GM13976 (cell line): Measurements from ENCODE around the gene NOS1.

Source experiments
- DNase-seq: peaks from one replicate; pipeline ENCODE4 v3.0.0; 2012; ENCODE audit warnings: low spot score
- CTCF ChIP-seq: IDR thresholded peaks from 2 replicates; pipeline ENCODE4 v1.5.1; 2012; ENCODE audit warnings: borderline replicate concordance, mild to moderate bottlenecking; ENCODE audit not compliant: insufficient read depth; ENCODE audit errors: extremely low read depth, missing control alignments, control extremely low read depth
- in situ Hi-C: fragments of 300-500 bp; cut with MboI; formaldehyde crosslinking; loops from one replicate; pipeline ENCODE4 v1.12.0; 2022; ENCODE audit warnings: low sequenced_read_pairs, mixed read lengths, inconsistent platforms; ENCODE audit not compliant: unreplicated experiment

The NOS1 gene

DNA sequence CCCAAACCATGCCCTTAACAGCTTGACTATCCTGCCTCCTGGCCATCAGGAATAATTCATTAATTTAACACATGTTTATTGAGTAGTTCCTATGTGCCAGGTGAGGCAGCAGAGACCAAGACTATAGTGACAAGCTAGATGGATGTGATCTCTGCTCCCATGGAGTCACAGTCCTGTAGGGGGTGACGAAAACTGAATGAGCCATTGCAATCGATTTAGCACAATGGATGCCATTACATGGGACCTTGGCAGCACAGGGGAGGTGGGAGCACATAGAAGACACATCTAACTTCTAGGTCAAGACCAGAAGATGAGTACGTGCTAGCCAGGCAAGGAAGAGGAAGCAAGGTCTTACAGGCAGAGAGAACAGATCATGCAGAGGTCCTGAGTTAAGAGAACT lies 68.7 kb downstream of the NOS1 start:
- in situ Hi-C loops: no loop called here
- DNase-seq: no peak
- no peak for TF ChIP-seq CTCF

DNA sequence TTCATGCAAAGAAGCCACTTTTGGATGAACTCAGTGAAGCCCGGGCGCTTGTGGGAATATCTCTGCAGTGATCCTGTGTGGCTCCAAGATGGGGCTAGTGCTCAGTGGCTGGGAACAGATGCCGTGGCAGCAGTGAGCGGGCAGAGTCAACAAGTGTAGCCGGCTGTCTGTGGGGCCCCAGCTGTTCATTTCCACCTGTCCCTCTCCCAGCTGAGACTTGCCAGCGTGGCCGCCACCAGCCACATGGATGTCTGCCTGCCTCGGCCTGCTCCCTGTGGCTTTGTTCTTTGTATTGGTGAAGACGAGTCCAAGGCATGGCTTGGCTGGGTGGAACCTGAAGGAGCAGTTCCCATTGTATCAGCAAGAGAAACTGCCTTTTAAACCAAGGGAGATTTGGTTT lies 77.3 kb downstream of the NOS1 start:
- no peak for DNase-seq
- TF ChIP-seq CTCF: no peak
- in situ Hi-C loops: no loop called here

- in situ Hi-C loops: no loop called here
- no peak for TF ChIP-seq CTCF
- no peak for DNase-seq
Measured at GRCh38 chr12:117282490-117282889, 78.9 kb downstream of the NOS1 start.

DNA sequence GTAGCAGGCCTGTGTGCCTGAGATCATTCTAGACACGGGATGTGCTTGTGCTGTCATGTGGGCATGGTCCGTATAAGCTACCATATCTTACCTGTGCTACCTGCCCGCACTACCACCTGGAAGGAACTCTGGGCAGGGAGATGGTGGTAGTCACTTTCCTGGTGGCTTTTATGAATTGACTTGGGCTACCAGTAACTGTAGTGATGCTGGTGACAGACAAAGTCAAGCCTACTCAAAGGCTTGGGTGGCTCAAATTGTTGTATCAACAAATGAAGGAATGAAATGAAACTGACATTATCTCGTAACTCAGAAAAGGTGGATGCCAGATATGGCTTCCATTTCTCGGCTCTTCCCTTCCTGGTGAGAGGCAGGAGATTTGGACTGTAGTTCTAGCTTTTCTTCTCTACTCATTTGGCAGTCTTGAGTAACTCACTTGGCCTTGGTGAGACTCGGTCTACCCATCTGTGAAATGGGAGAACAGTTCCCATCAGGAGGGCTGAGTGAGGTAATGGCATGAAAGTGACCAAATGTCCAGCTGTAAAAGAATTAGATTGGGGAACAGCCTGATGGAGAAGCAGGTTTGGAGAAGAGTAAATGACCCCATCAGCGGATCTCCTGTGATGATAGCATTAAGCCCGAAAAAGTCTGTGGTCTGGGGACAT lies 81.3 kb downstream of the NOS1 start:
- no peak for DNase-seq
- in situ Hi-C loops: no loop called here
- TF ChIP-seq CTCF: no peak

- no peak for TF ChIP-seq CTCF
- no peak for DNase-seq
- in situ Hi-C loops: no loop called here
Measured at GRCh38 chr12:117279606-117280005, 81.8 kb downstream of the NOS1 start.

GRCh38 chr12:117277875-117278274 lies 83.6 kb downstream of the NOS1 start:
- DNase-seq: no peak
- in situ Hi-C loops: no loop called here
- TF ChIP-seq CTCF: no peak

DNA sequence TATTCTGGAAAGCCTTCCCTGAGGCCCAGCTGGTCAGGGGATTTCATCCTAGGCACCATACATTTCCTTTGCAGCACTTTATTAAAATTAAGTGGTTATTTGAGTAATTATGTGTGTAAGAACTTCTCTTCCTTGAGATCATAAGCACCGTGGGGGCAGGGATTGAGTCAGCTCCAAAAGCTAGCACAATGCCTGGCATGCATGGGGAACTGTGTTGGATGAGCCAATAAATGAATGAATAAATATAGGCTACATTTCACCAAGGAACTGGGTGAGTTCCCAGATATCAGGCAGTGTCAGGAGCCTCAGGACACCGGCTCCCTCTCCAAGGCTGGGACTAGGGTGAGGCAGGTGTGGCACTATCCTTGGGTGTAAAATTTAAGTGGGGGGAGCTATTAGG lies 88.3 kb downstream of the NOS1 start:
- no peak for DNase-seq
- no peak for TF ChIP-seq CTCF
- in situ Hi-C loops: no loop called here
